BJ (cell line): ENCODE results near the gene MGAT3. TPM values are rescaled to one million over a fixed set of nuclear protein-coding genes. Genes with fewer than 3 reads are reported as not detected.

Experiments used
- CTCF ChIA-PET: fragments of 350-600 bp; formaldehyde crosslinking; extraction: SDS; loops from one replicate; lab custom pipeline; 2021; ENCODE audit warnings: antibody characterized with exemption, inconsistent platforms; lab: Yijun Ruan, JAX
- POLR2A ChIA-PET: fragments of 300-600 bp; sonication (Branson Sonifier 250); formaldehyde crosslinking; extraction: SDS; loops from one replicate; lab custom pipeline; 2021; ENCODE audit warnings: antibody characterized with exemption; lab: Charles Lee
- DNase-seq: peaks from one replicate; pipeline ENCODE4 v3.0.0-alpha.2; 2011; ENCODE audit warnings: low read depth
- H3K27me3 ChIP-seq: 2 replicates; pipeline ENCODE4 v1.6.0; 2011; ENCODE audit warnings: low read length; ENCODE audit not compliant: control insufficient read depth, insufficient read depth
- H3K36me3 ChIP-seq: 2 replicates; pipeline ENCODE4 v1.5.1; 2011; ENCODE audit warnings: low read length; ENCODE audit not compliant: control insufficient read depth, insufficient read depth
- H3K4me3 ChIP-seq: 2 replicates; pipeline ENCODE4 v1.5.1; 2011; ENCODE audit warnings: low read depth, mild to moderate bottlenecking, control low read depth, low read length
- CTCF ChIP-seq: IDR thresholded peaks from 2 replicates; pipeline ENCODE4 v1.5.1; 2011; ENCODE audit warnings: low read depth, mild to moderate bottlenecking, control low read depth, inconsistent platforms, low read length, moderate library complexity; ENCODE audit not compliant: insufficient read depth
- polyA plus RNA-seq: library from polyadenylated mRNA; depleted of rRNA; stranded (reverse); fragments of >200 nt; gene quantifications from 2 replicates; pipeline ENCODE4 v1.2.3, GENCODE V29; 2011

Gene MGAT3
- polyA plus RNA-seq, 1 experiment, result 0.53 TPM

GRCh38 chr22:39491696-39492095 is 34.9 kb downstream of the MGAT3 start:
- no peak for TF ChIP-seq CTCF
- ChIA-PET CTCF (interaction anchor here (0.9 to 3.1 kb wide), 2 partner anchors 37 to 533 kb away, joined by 3 to 13 read pairs; no protein-coding TSS in a partner anchor), POLR2A (no interaction called here)

GRCh38 chr22:39492186-39492585 is 35.4 kb downstream of the MGAT3 start:
- no peak for TF ChIP-seq CTCF
- H3K27me3 ChIP-seq, result no peaks in the 10 kb centered on the region
- DNase-seq, result no peak
- POLR2A ChIA-PET, result no interaction called here
- no peak overlapping the region for H3K4me3 ChIP-seq
- no peaks in the 10 kb centered on the region for H3K36me3 ChIP-seq
- CTCF ChIA-PET, result interaction anchor here (0.9 to 3.3 kb wide), 5 partner anchors 8 to 532 kb away, joined by 3 to 35 read pairs (median 13); partner anchors contain the start of gene RPS19BP1

More at GRCh38 chr22:39491696-39492095, 34.9 kb downstream of the MGAT3 start:
- no peaks in the 10 kb centered on the region for H3K27me3 ChIP-seq
- H3K36me3 ChIP-seq, result no peaks in the 10 kb centered on the region
- DNase-seq, result no peak
- no peak overlapping the region for H3K4me3 ChIP-seq

- POLR2A ChIA-PET, result interaction anchor here (0.5 to 0.9 kb wide), 4 partner anchors 8 to 764 kb away, joined by 3 to 5 read pairs (median 3); partner anchors contain the start of gene MIEF1
- H3K4me3 ChIP-seq, result no peak overlapping the region
- H3K27me3 ChIP-seq, result no peaks in the 10 kb centered on the region; the same call in 1 of the 2 replicates
- TF ChIP-seq CTCF, result no peak
- CTCF ChIA-PET, result interaction anchor here (0.6 to 3.3 kb wide), 28 partner anchors 8 to 882 kb away, joined by 3 to 35 read pairs (median 4); partner anchors contain the start of genes MIEF1 and RPS19BP1
- no peaks in the 10 kb centered on the region for H3K36me3 ChIP-seq
- DNase-seq, result peak; percentile 87
These were observed 36.9 kb downstream of the MGAT3 start for GRCh38 chr22:39493759-39494158.

GRCh38 chr22:39494471-39495120 is 37.8 kb downstream of the MGAT3 start:
- no peaks in the 10 kb centered on the region for H3K36me3 ChIP-seq
- POLR2A ChIA-PET, result interaction anchor here (0.6 to 0.8 kb wide), 2 partner anchors 7 to 764 kb away, joined by 3 read pairs; partner anchors contain the start of gene MIEF1
- CTCF ChIA-PET, result interaction anchor here (0.8 to 3.3 kb wide), 18 partner anchors 11 to 881 kb away, joined by 3 to 35 read pairs (median 6); partner anchors contain the start of gene RPS19BP1
- no peak overlapping the region for H3K4me3 ChIP-seq
- DNase-seq, result no peak
- H3K27me3 ChIP-seq, result peaks cover 1% of the 10 kb centered on the region; the same call in 1 of the 2 replicates
- TF ChIP-seq CTCF, result no peak

- CTCF ChIA-PET, result interaction anchor here (0.6 to 3.6 kb wide), 25 partner anchors 9 to 540 kb away, joined by 3 to 20 read pairs (median 5); partner anchors contain the start of genes ATF4 and TAB1
- H3K27me3 ChIP-seq, result peaks cover 1% of the 10 kb centered on the region; the same call in 1 of the 2 replicates
- POLR2A ChIA-PET, result no interaction called here
- TF ChIP-seq CTCF, result peak; percentile 86
- H3K36me3 ChIP-seq, result no peaks in the 10 kb centered on the region
- no peak for DNase-seq
- no peak overlapping the region for H3K4me3 ChIP-seq
These were observed 39.5 kb downstream of the MGAT3 start for GRCh38 chr22:39496131-39496838.
